GM12891 (cell line): ENCODE data around the gene PLS3.

Experiments used
- POLR2A ChIP-seq: IDR thresholded peaks from 2 replicates; pipeline ENCODE4 v1.6.1; 2011; ENCODE audit warnings: low read depth, low read length, control low read depth
- POLR2AphosphoS5 ChIP-seq: IDR thresholded peaks from 2 replicates; pipeline ENCODE4 v1.6.1; 2011; ENCODE audit warnings: low read depth, low read length, control low read depth
- POU2F2 ChIP-seq: IDR thresholded peaks from 2 replicates; pipeline ENCODE4 v1.6.1; 2011; ENCODE audit warnings: low read depth, mild to moderate bottlenecking, control low read depth, low read length, moderate library complexity
- TAF1 ChIP-seq: IDR thresholded peaks from 2 replicates; pipeline ENCODE4 v1.6.1; 2011; ENCODE audit warnings: low read depth, low read length, control low read depth

- TF ChIP-seq POLR2AphosphoS5 (no peak), TAF1 (no peak), POLR2A (no peak), POU2F2 (no peak)
These were observed 1.5 kb downstream of the PLS3 start for GRCh38 chrX:115562480-115562847.
